ENCODE results near the gene AGAP2.

The AGAP2 gene

DNA sequence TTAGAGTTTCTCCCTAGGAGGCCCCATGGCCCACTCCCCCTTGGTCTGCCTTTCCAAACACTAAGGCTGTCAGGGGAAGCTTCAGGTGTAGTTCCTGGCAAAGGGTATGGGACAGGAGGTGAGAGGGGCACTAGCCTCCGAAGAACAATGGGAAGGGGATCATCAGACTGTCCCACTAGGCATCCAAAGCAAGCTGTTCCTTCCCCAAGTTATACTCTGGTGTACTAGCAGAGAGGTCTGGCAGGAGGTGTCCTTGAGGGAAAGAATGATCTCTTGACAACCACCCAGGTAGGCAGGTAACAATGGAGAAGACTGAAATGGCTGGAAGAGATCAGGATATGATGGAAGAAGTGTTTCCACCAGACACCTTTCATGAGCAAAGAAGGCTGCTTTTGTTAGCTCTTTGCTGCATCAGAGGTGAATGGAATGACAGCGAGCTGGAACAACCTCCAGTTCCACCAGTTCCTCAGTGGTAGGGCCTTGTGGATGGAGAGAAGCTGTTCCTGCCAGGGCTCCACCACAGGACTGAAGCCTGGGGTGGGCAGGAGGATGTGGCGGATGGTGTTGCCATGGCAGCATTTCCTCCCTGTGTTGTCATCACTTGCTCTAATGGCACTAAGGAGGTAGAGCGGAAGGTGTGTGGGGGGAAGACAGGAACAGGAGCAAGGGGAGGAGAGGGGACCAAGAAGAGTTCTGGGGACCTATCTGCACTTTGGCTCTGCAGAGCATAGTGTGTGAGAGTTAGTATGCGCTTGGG is 2.3 kb upstream of the AGAP2 start:
- TF ChIP-seq, protein P1, sequence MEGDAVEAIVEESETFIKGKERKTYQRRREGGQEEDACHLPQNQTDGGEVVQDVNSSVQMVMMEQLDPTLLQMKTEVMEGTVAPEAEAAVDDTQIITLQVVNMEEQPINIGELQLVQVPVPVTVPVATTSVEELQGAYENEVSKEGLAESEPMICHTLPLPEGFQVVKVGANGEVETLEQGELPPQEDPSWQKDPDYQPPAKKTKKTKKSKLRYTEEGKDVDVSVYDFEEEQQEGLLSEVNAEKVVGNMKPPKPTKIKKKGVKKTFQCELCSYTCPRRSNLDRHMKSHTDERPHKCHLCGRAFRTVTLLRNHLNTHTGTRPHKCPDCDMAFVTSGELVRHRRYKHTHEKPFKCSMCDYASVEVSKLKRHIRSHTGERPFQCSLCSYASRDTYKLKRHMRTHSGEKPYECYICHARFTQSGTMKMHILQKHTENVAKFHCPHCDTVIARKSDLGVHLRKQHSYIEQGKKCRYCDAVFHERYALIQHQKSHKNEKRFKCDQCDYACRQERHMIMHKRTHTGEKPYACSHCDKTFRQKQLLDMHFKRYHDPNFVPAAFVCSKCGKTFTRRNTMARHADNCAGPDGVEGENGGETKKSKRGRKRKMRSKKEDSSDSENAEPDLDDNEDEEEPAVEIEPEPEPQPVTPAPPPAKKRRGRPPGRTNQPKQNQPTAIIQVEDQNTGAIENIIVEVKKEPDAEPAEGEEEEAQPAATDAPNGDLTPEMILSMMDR (IDR thresholded peaks at IDR 0.05; ENCODE audit: insufficient read depth, low read depth, low read length, missing control alignments): no peak
- no peak for DNase-seq (ENCODE audit: low read depth)
- no peak overlapping the region for H3K4me3 ChIP-seq (ENCODE audit: low read length)

- no peak overlapping the region for H3K4me3 ChIP-seq (ENCODE audit: low read length)
- TF ChIP-seq, protein P1 (IDR thresholded peaks at IDR 0.05; ENCODE audit: insufficient read depth, low read depth, low read length, missing control alignments): no peak
- no peak for DNase-seq (ENCODE audit: low read depth)
These were observed 1.5 kb upstream of the AGAP2 start for GRCh38 chr12:57739914-57740538.

DNA sequence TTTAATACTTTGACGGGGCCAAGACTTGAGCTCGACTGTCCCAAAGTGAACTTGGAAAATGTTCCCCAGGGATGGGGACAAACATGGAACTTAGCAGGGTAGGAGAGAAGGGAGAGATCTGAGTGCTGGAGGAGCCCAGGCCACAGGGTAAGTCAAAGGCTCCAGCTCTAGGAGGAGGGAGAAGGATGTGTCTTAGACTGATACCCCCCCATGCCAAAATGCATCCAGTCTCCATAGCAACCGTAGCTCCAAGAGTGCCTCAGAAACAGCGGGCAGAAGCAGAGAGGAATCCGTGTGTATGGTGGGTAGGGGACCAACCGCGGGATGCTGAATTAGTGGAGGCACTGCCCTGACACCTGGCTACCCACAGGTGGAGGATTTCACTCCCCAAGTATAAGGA is 845 bp upstream of the AGAP2 start:
- TF ChIP-seq, protein P1 (IDR thresholded peaks at IDR 0.05; ENCODE audit: insufficient read depth, low read depth, low read length, missing control alignments): no peak
- DNase-seq (ENCODE audit: low read depth): no peak
- H3K4me3 ChIP-seq (ENCODE audit: low read length): no peak overlapping the region

DNA sequence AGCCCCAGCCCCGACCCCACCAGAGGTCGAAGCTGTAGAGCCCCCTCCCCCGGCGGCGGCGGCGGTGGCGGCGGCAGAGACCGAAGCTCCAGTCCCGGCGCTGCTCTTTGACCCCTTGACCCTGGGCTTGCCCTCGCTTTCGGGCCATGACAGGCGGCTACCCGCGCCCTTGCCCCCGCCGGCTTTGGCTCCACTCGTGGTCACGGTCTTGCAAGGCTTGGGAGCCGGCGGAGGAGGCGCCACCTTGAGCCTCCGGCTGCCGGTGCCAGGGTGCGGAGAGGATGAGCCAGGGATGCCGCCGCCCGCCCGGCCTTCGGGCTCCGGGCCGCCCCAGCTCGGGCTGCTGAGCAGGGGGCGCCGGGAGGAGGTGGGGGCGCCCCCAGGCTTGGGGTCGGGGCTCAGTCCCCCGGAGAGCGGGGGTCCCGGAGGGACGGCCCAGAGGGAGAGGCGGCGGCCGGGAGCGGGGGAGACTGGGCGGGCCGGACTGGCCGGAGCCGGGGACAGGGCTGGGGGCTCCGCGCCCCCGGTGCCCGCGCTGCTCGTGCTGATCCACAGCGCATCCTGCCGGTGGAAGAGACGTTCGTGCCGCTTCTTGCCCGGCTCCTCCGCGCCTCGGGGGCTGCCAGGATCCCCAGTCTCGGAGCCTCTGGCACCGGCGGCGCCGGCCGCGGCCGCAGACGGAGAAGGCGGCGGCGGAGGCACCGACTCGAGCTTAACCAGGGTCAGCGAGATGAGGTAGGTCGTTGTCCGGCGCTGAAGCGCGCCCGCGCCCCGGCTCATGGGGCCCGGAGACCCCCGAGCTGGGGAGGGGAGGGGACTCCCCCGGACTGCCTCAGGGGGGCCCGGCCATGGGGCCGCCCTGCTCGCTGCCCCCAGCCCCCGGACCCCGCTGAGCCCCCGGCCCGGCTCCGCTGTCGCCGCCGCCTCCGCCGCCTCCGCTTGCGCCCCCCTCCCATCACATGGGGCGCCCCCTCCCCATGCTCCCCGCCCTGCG is 778 bp downstream of the AGAP2 start:
- DNase-seq (ENCODE audit: low read depth): no peak
- TF ChIP-seq, protein P1 (IDR thresholded peaks at IDR 0.05; ENCODE audit: insufficient read depth, low read depth, low read length, missing control alignments): peak; percentile 16
- no peak overlapping the region for H3K4me3 ChIP-seq (ENCODE audit: low read length)

GRCh38 chr12:57736741-57737466 is 1.6 kb downstream of the AGAP2 start:
- DNase-seq (ENCODE audit: low read depth): no peak
- H3K4me3 ChIP-seq (ENCODE audit: low read length): no peak overlapping the region
- TF ChIP-seq, protein P1 (IDR thresholded peaks at IDR 0.05; ENCODE audit: insufficient read depth, low read depth, low read length, missing control alignments): no peak
